Breast epithelium (tissue), 4 donors: ENCODE results near the gene MBP. TPM values are rescaled to one million over a fixed set of nuclear protein-coding genes. Genes with fewer than 3 reads are reported as not detected.

Experiments
- DNase-seq, 2 donors: peaks; one replicate each; pipeline ENCODE4 v3.0.0-alpha.2; 2019; ENCODE audit warnings: low spot score in 2 of 2
- H3K27ac ChIP-seq, 2 donors: fragments of 200-600 bp; sonication (generic) in 1 of 2; one replicate each; pipeline ENCODE4 v1.5.1; 2016 to 2019; ENCODE audit warnings: mild to moderate bottlenecking in 1 of 2
- H3K27me3 ChIP-seq, 2 donors: fragments of 200-600 bp; sonication (generic) in 1 of 2; one replicate each; pipeline versions ENCODE4 v1.5.1 to v1.6.0; 2017 to 2019; ENCODE audit warnings: control low read depth in 1 of 2, mild to moderate bottlenecking in 1 of 2
- H3K36me3 ChIP-seq: fragments of 200-600 bp; one replicate; pipeline ENCODE4 v1.5.1; 2019
- H3K4me1 ChIP-seq, 2 donors: fragments of 200-600 bp; sonication (generic); one replicate each; pipeline ENCODE4 v1.5.1; 2016 to 2019; ENCODE audit warnings: control low read depth in 1 of 2
- H3K4me3 ChIP-seq, 3 donors: fragments of 200-600 bp; sonication (generic); 1 replicate in 2 of 3; 2 replicates in 1 of 3; pipeline ENCODE4 v1.5.1; 2016 to 2019; ENCODE audit warnings: mild to moderate bottlenecking in 3 of 3, moderate library complexity in 2 of 3
- H3K9me3 ChIP-seq, 2 donors: fragments of 200-600 bp; sonication (generic) in 1 of 2; one replicate each; pipeline ENCODE4 v1.5.1; 2016 to 2019; ENCODE audit warnings: control low read depth in 1 of 2
- POLR2A ChIP-seq: fragments of 450-650 bp; IDR thresholded peaks from one replicate; pipeline ENCODE4 v1.6.1; 2016; ENCODE audit warnings: antibody characterized with exemption, mild to moderate bottlenecking, moderate library complexity
- POLR2AphosphoS5 ChIP-seq, 3 donors: sonication (generic); formaldehyde crosslinking; IDR thresholded peaks; one replicate each; pipeline ENCODE4 v1.6.1; 2017; ENCODE audit warnings: antibody characterized with exemption in 3 of 3
- intact Hi-C: fragments of 100-400 bp; cut with DNase I; formaldehyde crosslinking; loops from one replicate; pipeline ENCODE4 v1.15.1; 2023; ENCODE audit warnings: low total_unique reads
- total RNA-seq, 3 donors: library from RNA; depleted of rRNA; stranded (reverse); fragments of >200 nt; gene quantifications; one replicate each; pipeline ENCODE4 v1.1.0, GENCODE V29; 2016
- TF ChIP-seq, protein P1 (sequence below), 3 donors: fragments of 450-650 bp; IDR thresholded peaks; one replicate each; pipeline ENCODE4 v1.5.1; 2016 to 2017; ENCODE audit warnings: antibody characterized with exemption in 3 of 3, mild to moderate bottlenecking in 3 of 3, moderate library complexity in 3 of 3

The MBP gene
- total RNA-seq, 3 donors from 2014 or later: 27.2 to 46.2 (median 32.4) TPM

DNA sequence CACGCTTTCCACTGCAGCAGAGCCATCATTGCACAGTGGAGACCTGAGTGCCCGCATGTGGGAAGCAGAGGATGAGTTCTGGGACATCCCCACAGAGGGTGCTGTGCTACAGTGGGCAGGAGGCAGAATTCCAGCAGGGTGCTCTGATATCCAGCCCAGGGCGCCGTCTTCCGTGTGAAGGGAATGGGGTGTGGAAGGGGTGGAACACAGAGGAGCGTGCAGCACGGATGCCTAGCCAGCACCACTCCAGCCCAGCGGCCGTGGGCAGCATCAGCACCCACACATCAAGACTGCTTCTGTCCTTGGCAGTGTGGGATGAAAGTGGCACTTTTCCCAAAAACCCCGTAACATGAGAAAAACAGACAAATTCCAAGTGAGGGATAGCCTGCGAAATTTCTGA is 175.9 kb downstream of the MBP start:
- TF ChIP-seq POLR2AphosphoS5 (IDR thresholded peaks at IDR 0.05) (no peak), POLR2A (no peak)
- TF ChIP-seq, protein P1, sequence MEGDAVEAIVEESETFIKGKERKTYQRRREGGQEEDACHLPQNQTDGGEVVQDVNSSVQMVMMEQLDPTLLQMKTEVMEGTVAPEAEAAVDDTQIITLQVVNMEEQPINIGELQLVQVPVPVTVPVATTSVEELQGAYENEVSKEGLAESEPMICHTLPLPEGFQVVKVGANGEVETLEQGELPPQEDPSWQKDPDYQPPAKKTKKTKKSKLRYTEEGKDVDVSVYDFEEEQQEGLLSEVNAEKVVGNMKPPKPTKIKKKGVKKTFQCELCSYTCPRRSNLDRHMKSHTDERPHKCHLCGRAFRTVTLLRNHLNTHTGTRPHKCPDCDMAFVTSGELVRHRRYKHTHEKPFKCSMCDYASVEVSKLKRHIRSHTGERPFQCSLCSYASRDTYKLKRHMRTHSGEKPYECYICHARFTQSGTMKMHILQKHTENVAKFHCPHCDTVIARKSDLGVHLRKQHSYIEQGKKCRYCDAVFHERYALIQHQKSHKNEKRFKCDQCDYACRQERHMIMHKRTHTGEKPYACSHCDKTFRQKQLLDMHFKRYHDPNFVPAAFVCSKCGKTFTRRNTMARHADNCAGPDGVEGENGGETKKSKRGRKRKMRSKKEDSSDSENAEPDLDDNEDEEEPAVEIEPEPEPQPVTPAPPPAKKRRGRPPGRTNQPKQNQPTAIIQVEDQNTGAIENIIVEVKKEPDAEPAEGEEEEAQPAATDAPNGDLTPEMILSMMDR (IDR thresholded peaks at IDR 0.05): no peak
- H3K4me3 ChIP-seq: no peak overlapping the region
- peaks cover 0 to 4% of the 10 kb centered on the region in 2 donors for H3K4me1 ChIP-seq
- H3K36me3 ChIP-seq: no peaks in the 10 kb centered on the region
- no peaks in the 10 kb centered on the region for H3K9me3 ChIP-seq
- intact Hi-C loops: no loop called here
- no peak for DNase-seq
- no peaks in the 10 kb centered on the region for H3K27me3 ChIP-seq
- H3K27ac ChIP-seq: no peak overlapping the region

DNA sequence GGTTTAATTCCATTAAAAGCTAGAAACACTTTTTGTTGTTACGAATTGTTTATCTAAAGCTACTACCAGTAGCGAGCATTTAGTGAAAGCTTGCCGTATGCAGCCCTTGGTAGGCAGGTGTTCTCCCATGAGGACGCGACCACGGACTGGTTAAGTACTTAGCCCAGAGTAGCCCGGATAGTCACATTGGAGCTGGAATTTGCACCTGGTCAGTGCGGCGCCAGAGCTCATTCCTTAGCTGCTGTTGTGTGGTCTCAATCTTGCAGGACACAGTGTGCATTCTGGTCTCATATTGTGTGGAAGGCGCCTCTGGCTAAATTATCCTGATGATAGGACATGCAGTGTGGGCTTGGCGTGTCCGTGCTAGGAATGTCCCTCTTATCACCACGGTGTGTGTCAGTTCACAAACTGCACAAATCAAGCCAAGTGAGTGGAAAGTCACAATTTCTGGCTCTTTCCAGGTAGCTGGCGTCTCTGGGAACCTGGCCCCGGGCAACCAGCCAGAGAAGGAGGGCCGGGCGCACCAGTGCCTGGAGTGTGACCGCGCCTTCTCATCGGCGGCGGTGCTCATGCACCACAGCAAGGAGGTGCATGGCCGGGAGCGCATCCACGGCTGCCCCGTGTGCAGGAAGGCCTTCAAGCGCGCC is 176.9 kb downstream of the MBP start:
- Histone ChIP-seq H3K4me1 (peaks cover 0 to 4% of the 10 kb centered on the region in 2 donors), H3K27ac (no peak overlapping the region), H3K36me3 (no peaks in the 10 kb centered on the region)

DNA sequence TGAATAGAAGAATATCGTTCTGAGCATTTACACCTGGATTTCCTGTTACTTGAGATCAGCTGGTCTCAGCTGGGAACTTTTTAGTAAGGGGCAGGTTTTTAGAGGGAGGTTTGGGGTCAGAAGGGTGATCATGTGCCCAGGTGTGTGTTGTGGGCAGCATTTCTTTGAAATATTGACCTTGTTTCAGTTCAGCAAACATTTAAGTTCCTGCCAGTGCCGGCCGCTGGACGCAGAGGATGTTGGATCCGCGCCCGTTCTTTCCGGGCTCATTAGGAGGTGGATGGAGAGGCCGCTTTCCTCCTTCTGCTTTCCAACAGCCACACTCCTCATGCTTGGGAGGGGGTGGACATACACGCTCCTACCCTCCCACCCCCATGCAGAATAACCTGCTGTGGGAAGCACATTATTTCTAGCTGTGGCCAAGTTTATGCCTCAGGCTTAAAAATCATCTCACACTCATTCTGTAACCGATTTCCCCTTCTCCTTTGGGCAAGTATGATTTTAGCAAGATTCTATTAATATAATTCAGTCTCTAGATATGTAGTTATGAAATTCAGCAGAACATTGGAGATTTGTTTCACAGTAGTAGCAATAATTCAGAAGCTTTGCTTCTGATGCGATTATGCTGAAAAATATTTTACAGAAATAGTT is 178.9 kb downstream of the MBP start:
- Histone ChIP-seq H3K27me3 (no peaks in the 10 kb centered on the region), H3K4me1 (peaks cover 0 to 4% of the 10 kb centered on the region in 2 donors), H3K36me3 (no peaks in the 10 kb centered on the region), H3K4me3 (peak overlapping the region in 1 of 3 donors; percentile 32), H3K9me3 (no peaks in the 10 kb centered on the region), H3K27ac (peak overlapping the region; percentile 43 to 64)
- DNase-seq: peak; percentile 59 to 87
- TF ChIP-seq, protein P1 (IDR thresholded peaks at IDR 0.05): no peak
- no peak for TF ChIP-seq POLR2A
- intact Hi-C loops: no loop called here

More for the DNA sequence above, 176.9 kb downstream of the MBP start:
- intact Hi-C loops: no loop called here
- H3K4me3 ChIP-seq: no peak overlapping the region
- no peak for DNase-seq
- H3K27me3 ChIP-seq: no peaks in the 10 kb centered on the region
- TF ChIP-seq, protein P1 (IDR thresholded peaks at IDR 0.05): no peak
- no peak for TF ChIP-seq POLR2A
- TF ChIP-seq POLR2AphosphoS5 (IDR thresholded peaks at IDR 0.05): no peak
- H3K9me3 ChIP-seq: no peaks in the 10 kb centered on the region

DNA sequence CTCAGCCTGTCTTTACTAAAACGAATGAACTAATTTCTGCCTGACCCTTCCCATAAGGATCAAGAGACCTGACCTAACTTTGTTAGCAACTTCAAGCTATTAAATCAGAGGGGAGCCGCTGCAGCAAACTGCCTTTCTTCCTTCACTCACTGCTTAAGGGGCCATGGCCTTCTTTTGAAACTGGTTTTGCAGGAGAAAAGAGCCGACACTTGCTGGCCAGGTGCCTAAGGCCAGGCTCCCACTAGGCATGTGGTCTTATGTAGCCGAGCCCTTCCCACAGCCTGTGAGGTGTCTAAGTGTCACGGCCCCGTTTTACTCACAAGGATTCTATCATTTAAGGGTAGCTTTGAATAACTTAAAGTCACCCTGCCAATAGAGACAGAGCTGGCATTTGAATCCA is 179.4 kb downstream of the MBP start:
- Histone ChIP-seq H3K27me3 (no peaks in the 10 kb centered on the region), H3K9me3 (no peaks in the 10 kb centered on the region), H3K4me3 (peak overlapping the region in 1 of 3 donors; percentile 32), H3K4me1 (peaks cover 0 to 4% of the 10 kb centered on the region in 2 donors), H3K27ac (peak overlapping the region; percentile 43 to 64), H3K36me3 (no peaks in the 10 kb centered on the region)
- intact Hi-C loops: no loop called here
- no peak for TF ChIP-seq POLR2A
- TF ChIP-seq, protein P1 (IDR thresholded peaks at IDR 0.05): no peak
- no peak for TF ChIP-seq POLR2AphosphoS5 (IDR thresholded peaks at IDR 0.05)
- no peak for DNase-seq

GRCh38 chr18:76952747-76953146 is 179.8 kb downstream of the MBP start:
- peak overlapping the region in 1 of 2 donors; percentile 43 for H3K27ac ChIP-seq
- H3K9me3 ChIP-seq: no peaks in the 10 kb centered on the region
- no peaks in the 10 kb centered on the region for H3K36me3 ChIP-seq
- H3K4me1 ChIP-seq: peaks cover 0 to 4% of the 10 kb centered on the region in 2 donors
- TF ChIP-seq POLR2A (no peak), POLR2AphosphoS5 (IDR thresholded peaks at IDR 0.05) (no peak)
- TF ChIP-seq, protein P1 (IDR thresholded peaks at IDR 0.05): no peak
- no peaks in the 10 kb centered on the region for H3K27me3 ChIP-seq
- intact Hi-C loops: no loop called here
- no peak for DNase-seq
- H3K4me3 ChIP-seq: no peak overlapping the region
